ENCODE results near the gene NEDD4L.

DNA sequence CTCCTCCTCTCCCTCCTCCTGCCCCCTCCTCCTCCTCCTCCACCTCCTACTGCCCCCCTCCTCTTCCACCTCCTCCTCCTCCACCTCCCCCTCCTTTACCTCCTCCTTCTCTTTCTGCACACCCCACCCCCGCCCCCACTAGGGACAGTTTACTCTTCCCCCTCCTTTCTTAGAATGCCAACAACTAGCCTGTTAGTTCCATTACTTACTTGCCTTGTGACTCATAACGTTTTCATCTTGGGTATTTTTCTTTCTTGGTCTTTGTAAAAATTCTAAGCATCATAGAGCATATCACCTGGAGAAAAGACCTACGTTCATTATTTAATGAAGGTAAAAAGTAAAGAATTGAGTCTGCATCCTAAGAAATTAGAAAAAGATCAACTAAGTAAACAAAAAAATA lies 165.3 kb downstream of the NEDD4L start:
- TF ChIP-seq POLR2A (IDR thresholded peaks at IDR 0.05; ENCODE audit: extremely low read depth, insufficient read length) (no peak), CTCF (IDR thresholded peaks at IDR 0.05; ENCODE audit: low read depth, low read length) (no peak), MYC (IDR thresholded peaks at IDR 0.05; ENCODE audit: low read depth, low read length) (no peak)
- TF ChIP-seq, protein P1, sequence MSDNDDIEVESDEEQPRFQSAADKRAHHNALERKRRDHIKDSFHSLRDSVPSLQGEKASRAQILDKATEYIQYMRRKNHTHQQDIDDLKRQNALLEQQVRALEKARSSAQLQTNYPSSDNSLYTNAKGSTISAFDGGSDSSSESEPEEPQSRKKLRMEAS (IDR thresholded peaks at IDR 0.05; ENCODE audit: low read depth, low read length) = no peak
